Measurements from ENCODE around the gene XXYLT1. TPM values are rescaled to one million over a fixed set of nuclear protein-coding genes. Genes with fewer than 3 reads are reported as not detected.

Gene XXYLT1
- total and polyA plus RNA-seq, 2 of the 8 experiments (the other 6 are each of a cell fraction or from before 2014, with no cell fraction given) = 18.9 to 23.8 TPM

DNA sequence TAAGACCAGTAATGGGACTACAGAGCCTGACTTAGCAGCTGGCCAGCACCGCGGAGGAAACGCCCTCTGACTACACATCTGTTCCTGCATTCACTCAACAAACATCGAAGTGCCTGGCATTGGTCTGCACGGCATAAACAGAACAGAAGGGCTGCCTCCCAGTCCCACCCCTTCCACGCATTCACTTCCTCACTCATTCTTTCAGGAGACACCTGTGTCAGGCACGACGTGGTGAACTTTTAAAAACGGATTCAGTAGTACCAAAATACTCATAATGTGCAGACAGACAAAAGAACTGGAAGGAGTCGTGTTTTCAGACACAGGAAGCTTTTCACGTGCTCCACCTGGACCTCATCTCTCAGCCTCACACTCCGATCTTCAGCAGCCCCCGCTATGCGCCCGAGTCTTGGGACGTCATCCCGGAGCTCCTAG lies 123.3 kb downstream of the XXYLT1 start:
- no peaks in the 10 kb centered on the region for H3K27me3 ChIP-seq (replicated peaks in 1 of 4; ENCODE audit: control insufficient read depth in 3 of 4, extremely low read depth in 1 of 4, insufficient read depth in 3 of 4, low read length in 3 of 4)
- no peak overlapping the region for H3K4me2 ChIP-seq (ENCODE audit: insufficient read depth in 1 of 2, low read depth in 2 of 2, low read length in 2 of 2)
- DNase-seq (ENCODE audit: low read depth in 1 of 2, low spot score in 2 of 2) (no peak), FAIRE-seq (no peak)
- H3K14ac ChIP-seq (ENCODE audit: insufficient read length) = no peak overlapping the region
- H2BK5ac ChIP-seq (ENCODE audit: low read depth, low read length) = no peak overlapping the region
- H3K27ac ChIP-seq (ENCODE audit: low read depth, low read length) = no peak overlapping the region
- H3K36me3 ChIP-seq (ENCODE audit: control insufficient read depth in 2 of 4, insufficient read depth in 4 of 4, low read length in 3 of 4) = no peaks in the 10 kb centered on the region
- no peak overlapping the region for H2BK15ac ChIP-seq (ENCODE audit: low read length)
- TF ChIP-seq CREB1 (IDR thresholded peaks at IDR 0.05) (no peak), FOSL1 (IDR thresholded peaks at IDR 0.05; ENCODE audit: insufficient read depth, low read depth, low read length) (no peak)
- H2BK20ac ChIP-seq (ENCODE audit: low read length) = no peak overlapping the region
- no peak overlapping the region for H2BK120ac ChIP-seq (replicated peaks; ENCODE audit: low read depth, low read length)
- no peak overlapping the region for H3K4ac ChIP-seq (replicated peaks; ENCODE audit: insufficient read length, low read depth, low read length)
- no peak overlapping the region for H3K23ac ChIP-seq (ENCODE audit: insufficient read length)
- ChIA-PET POLR2A (ENCODE audit: partially characterized antibody) (interaction anchor here (1.3 kb wide), 1 partner anchor 10 kb away, joined by 4 read pairs; no protein-coding TSS in a partner anchor), CTCF (ENCODE audit: partially characterized antibody) (interaction anchor here (0.6 to 1.5 kb wide), 6 partner anchors 8 to 123 kb away, joined by 3 to 5 read pairs (median 4); partner anchors contain the start of gene XXYLT1)
- no peaks in the 10 kb centered on the region for H3K79me1 ChIP-seq (ENCODE audit: low read depth, low read length)
- peaks cover 10 to 21% (median 12%) of the 10 kb centered on the region in 4 experiments; a peak in 6 of 7 replicates for H3K4me1 ChIP-seq (replicated peaks in 1 of 4; ENCODE audit: control insufficient read depth in 3 of 4, insufficient read depth in 4 of 4, low read length in 3 of 4)
- H3K23me2 ChIP-seq (ENCODE audit: low read depth, low read length) = peaks cover 4% of the 10 kb centered on the region; the same call in 1 of the 2 replicates
- no peak overlapping the region for H3K18ac ChIP-seq (ENCODE audit: extremely low read depth, low read length)
- WGBS, 2 experiments (ENCODE audit: extremely low coverage in 1 of 2, insufficient coverage in 1 of 2, insufficient read length in 1 of 2, insufficient replicate concordance in 2 of 2, low coverage in 1 of 2, low lambda C conversion rate in 2 of 2, missing lambda C conversion rate in 1 of 2) = 91% methylated on average over 17 of the region's 17 CpGs; no CpG with 5 or more reads in 1 of the 2 experiments
- H3K56ac ChIP-seq (replicated peaks; ENCODE audit: insufficient read length, low read depth, low read length) = no peak overlapping the region
- no peak overlapping the region for H3K9ac ChIP-seq (replicated peaks in 1 of 4; ENCODE audit: extremely low read depth in 1 of 4, low read depth in 3 of 4, low read length in 3 of 4)
- H4K8ac ChIP-seq (ENCODE audit: extremely low read depth, insufficient read depth, low read length) = no peak overlapping the region
- no peaks in the 10 kb centered on the region for H4K20me1 ChIP-seq (replicated peaks in 1 of 2; ENCODE audit: control insufficient read depth in 1 of 2, insufficient read depth in 2 of 2, low read length in 2 of 2)
- H2AK5ac ChIP-seq (ENCODE audit: low read depth, low read length) = no peak overlapping the region
- no peak overlapping the region for H2AFZ ChIP-seq (ENCODE audit: low read length)
- no peaks in the 10 kb centered on the region for H3K9me3 ChIP-seq (ENCODE audit: insufficient read depth in 2 of 2, low read depth in 1 of 2, low read length in 1 of 2)
- no peak overlapping the region for H4K91ac ChIP-seq (replicated peaks; ENCODE audit: insufficient read length, low read length)
- H3K4me3 ChIP-seq (ENCODE audit: extremely low read depth in 1 of 4, insufficient read depth in 2 of 4, low read depth in 3 of 4, low read length in 4 of 4) = no peak overlapping the region
- H3K79me2 ChIP-seq (ENCODE audit: control insufficient read depth in 1 of 2, insufficient read depth in 2 of 2, low read length in 2 of 2) = peaks cover 0 to 10% of the 10 kb centered on the region in 2 experiments; a peak in 2 of 4 replicates
- H2BK12ac ChIP-seq (ENCODE audit: low read depth, low read length) = no peak overlapping the region; the same call in 1 of the 2 replicates
- no peak overlapping the region for H4K5ac ChIP-seq (ENCODE audit: insufficient read length, low read depth, low read length)
